ENCODE results near the gene KCP. TPM values are rescaled to one million over a fixed set of nuclear protein-coding genes. Genes with fewer than 3 reads are reported as not detected.

Gene KCP
- total RNA-seq, 1 donor from 2014 or later: 1.8 TPM

DNA sequence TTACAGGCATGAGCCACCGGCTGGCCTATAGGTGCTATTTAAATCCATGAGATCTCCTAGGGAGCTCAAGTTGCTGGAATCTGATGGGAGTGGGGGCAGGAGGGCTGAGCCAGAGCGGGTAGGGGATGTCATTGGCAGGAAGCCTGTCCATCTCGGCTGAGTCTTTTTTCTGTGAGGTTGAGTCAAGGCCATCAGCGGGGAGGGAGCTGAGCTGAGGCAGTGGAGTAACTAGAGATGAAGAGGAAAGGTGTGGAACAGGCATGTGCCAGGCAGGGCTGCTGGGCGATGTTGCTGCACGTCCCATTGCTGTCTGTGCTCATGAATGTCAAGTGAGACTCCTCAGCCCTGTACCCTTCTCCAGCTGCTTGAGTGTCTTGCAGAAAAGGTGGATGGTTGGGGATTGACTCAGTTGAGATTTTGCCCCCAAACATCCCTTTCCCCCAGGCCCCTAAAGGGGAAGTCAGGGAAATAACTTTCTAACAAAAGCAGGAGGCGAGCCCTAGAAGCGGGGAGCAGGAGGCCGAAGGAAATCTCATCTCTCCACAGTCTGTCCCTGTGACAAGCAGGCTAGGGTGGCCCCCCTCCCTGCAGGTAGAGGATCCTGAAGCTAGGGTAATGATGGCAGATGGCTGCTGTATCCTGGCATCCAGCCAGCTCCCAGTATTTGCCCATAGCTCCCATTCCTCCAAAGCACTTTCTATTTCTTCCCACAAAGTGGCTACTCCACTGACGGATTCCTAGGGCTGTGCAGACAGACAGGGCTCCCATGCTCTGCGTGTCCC lies 42.5 kb downstream of the KCP start:
- DNase-seq (ENCODE audit: low spot score): no peak
- intact Hi-C loops (cut with DNase I): loop anchor here (10.0 kb wide), 1 partner anchor 123 kb away; no protein-coding TSS in a partner anchor
- no peak for ATAC-seq

DNA sequence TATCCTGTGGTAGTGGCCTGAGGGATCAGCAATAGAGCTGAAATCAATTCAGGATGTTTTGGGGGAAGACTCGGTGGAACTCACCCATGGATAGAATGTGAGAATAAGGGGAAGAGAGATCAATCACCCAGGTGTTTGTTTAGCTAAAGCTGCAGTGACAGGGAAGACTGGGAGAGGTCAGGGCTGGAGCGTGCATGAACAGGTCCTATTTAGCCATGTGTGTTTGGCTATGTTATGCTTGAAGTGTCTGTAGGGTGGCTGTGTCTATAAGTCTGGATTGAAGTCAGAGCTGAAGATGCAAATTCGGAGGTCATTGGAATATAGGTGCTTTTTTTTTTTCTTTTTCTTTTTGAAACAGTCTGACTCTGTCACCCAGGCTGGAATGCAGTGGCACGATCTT lies 43.3 kb downstream of the KCP start:
- DNase-seq (ENCODE audit: low spot score): no peak
- intact Hi-C loops (cut with DNase I): loop anchor here (10.0 kb wide), 1 partner anchor 122 kb away; no protein-coding TSS in a partner anchor
- no peak for ATAC-seq

DNA sequence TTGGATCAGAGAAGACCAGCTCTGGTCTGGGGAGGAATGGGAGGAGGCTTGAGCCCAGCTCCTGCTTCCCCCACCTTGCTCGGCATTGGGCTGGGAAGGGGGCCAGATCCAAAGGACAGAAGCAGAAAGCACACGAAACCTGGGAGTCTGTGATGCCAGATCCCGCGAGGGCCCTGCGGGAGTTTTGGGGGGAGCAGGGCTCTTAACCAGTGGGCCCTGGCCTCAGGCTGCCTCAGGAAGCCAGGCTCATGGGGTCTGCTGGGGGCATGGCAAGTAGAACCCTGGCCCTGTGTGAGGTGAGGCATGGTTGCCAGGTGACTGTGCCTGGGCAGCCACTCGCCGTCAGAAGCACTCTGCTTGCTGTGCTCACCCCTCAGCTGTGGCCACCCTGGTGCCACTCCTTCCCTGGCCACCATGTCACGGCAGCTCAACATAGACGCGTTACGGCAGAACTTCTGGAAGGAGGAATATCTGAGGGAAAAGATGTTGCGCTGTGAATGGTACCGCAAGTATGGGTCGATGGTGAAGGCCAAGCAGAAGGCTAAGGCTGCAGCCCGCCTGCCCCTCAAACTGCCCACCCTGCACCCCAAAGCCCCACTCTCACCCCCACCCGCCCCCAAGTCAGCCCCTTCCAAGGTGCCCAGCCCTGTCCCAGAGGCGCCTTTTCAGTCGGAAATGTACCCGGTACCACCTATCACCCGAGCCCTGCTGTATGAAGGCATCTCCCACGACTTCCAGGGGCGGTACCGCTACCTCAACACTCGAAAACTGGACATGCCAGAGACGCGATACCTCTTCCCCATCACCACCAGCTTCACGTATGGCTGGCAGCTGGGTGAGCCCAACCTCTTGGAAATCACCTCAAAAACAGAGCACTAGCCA lies 44.3 kb downstream of the KCP start:
- intact Hi-C loops (cut with DNase I): loop anchor here (10.0 kb wide), 1 partner anchor 121 kb away; no protein-coding TSS in a partner anchor
- no peak for DNase-seq (ENCODE audit: low spot score)
- ATAC-seq: no peak

DNA sequence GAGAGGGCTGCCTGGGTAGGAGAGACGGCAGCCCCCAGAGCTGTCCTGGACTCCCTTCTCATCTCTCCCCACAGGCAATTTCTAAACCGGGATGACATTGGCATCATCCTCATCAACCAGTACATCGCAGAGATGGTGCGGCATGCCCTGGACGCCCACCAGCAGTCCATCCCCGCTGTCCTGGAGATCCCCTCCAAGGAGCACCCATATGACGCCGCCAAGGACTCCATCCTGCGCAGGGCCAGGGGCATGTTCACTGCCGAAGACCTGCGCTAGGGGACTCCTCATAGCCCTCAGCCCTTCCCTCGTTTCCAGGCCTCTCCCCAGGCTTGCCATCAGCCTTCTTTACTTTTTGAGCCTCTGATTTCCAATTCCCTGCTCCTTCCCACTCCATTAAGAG lies 45.2 kb downstream of the KCP start:
- intact Hi-C loops (cut with DNase I): loop anchor here (10.0 kb wide), 1 partner anchor 121 kb away; no protein-coding TSS in a partner anchor
- DNase-seq (ENCODE audit: low spot score) (no peak), ATAC-seq (no peak)

DNA sequence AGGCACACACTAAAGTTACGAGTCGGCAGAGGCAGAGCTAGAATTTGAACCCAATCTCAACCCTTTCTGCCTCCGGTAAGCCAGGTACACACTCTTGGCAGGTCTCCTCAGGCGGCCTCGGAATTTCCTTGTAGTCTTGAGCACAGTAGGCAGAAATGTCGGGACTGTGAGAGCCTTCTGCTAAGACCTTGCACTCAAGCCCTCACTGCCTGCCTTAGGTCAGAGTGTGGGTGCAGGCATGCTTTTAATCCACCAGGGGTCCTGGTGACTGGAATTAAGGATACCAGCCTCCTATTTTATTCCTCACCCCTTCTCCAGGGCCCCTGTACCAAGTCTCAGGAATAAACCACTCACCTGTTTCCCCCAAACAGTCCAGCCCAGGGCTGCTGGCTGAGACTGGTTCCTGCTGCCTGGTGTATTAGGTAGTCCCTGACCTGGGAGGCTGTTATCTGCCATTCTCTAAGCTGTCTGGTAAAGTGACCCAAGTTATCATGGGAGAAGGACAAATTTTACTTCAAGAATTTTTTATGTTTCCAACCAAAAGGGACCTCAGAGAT lies 47.0 kb downstream of the KCP start:
- intact Hi-C loops (cut with DNase I): loop anchor here (10.0 kb wide), 1 partner anchor 119 kb away; no protein-coding TSS in a partner anchor
- no peak for DNase-seq (ENCODE audit: low spot score)
- peak; percentile 4 for ATAC-seq

DNA sequence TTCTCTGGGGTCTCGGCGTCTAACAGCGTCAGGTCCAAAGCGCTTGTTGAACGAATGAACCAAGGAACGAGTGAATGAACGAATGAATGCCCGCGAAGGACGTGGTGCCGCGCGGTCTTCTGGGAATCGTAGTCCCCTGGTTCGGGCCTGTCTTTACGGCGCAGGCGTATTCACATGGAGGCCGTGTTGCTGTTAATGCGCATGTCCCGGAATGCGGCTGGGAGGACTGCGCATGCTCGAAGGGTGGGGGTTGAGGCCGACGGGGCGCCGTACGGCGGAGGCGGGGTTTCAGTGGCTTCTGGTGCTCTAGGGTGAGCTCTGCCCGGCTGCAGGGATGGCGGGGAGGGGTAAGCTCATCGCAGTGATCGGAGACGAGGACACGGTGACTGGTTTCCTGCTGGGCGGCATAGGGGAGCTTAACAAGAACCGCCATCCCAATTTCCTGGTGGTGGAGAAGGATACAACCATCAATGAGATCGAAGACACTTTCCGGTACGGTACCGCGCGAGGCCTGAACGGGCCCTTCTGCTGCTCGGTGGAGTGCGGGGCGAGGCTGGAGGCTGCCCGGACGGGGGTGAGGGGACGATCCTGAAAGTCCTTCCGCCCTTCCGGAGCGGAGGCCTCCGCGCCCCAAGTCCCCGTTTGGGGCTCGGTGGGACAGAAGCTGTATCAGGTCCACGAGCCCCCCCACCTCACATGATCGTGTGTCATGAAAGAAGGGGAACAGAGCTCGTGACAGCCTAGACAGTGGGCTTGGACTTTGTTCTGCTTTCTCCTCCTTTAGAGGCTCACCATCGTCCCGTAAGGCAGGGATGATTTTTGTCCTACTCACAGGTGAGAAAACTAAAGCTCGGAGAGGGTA lies 47.7 kb downstream of the KCP start, which contains the start of gene ATP6V1F:
ATP6V1F (plus strand) TSS at position 286 of the 862 bp plus-strand sequence; CDS start at position 335, 49 bp downstream.
- DNase-seq (ENCODE audit: low spot score) (peak; percentile 99), ATAC-seq (peak; percentile 98)
- intact Hi-C loops (cut with DNase I): loop anchor here (10.0 kb wide), 1 partner anchor 118 kb away; no protein-coding TSS in a partner anchor

DNA sequence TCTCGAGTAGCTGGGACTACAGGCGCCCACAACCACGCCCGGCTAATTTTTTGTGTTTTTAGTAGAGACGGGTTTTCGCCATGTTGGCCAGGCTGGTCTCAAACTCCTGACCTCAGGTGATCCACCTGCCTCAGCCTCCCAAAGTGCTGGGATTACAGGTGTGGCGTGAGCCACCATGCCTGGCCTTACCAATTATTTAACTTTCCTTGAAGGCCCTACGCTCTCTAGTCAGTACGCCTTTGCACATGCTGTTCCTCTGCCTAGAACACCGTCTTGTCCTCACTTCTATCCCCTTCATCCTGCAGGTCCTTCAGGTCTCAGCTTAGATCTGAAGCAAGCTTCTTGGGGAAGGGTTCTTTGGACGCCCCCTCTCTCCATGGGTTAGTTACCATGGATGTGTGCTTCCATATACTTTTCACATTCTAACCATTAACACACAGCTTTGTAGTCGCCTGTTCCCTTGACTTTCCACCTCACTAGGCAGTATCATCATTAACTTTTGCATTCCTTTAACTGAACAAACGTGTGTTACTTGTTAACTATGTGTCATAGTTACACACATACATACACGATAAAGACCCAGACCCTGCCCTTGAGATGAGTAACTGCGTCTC lies 48.4 kb downstream of the KCP start:
- intact Hi-C loops (cut with DNase I): loop anchor here (10.0 kb wide), 1 partner anchor 117 kb away; no protein-coding TSS in a partner anchor
- no peak for ATAC-seq
- DNase-seq (ENCODE audit: low spot score): no peak

DNA sequence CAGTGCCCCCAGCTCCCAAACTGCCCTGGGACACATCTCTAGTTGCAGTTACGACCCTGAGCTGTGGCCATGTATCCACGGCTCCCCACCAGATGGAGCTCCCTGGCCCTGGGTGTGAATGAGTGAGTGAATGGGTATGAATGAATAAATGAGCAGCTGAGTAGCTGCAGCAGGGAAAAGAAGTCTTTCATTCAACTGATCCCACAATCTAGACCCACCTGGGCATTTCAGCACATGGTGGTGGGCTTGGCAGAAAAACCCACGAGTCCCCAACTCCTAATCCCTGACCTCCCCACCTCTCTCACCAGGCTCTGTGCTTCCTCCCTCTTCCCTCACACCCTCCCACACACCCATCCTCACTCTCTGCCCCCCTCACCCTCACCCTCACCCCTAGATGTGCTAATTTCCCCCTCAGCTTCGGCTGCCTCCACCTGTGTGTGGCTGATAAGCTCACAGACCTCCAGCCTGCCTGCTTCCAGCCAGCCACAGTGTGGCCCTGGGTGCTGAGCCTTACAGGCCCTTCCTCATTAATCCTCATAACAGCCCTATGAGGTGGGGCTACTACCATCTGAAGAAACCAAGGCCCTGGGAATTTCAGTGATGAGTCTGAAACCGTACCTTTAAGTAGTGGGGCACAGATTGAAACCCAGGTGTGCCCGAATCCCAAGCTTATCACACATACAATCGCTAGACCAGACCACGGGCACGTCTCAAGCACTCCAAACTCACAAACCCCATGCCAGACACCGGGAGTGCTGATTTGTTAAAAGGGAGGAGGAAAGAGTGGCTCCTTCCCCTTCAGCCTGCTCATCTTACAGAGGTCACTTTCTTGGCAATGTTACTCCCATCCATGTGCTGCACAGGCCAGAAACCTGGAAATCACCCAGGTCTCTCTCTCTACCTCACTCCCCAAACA lies 50.1 kb downstream of the KCP start:
- ATAC-seq (no peak), DNase-seq (ENCODE audit: low spot score) (no peak)
- intact Hi-C loops (cut with DNase I): loop anchor here (10.0 kb wide), 1 partner anchor 116 kb away; no protein-coding TSS in a partner anchor

DNA sequence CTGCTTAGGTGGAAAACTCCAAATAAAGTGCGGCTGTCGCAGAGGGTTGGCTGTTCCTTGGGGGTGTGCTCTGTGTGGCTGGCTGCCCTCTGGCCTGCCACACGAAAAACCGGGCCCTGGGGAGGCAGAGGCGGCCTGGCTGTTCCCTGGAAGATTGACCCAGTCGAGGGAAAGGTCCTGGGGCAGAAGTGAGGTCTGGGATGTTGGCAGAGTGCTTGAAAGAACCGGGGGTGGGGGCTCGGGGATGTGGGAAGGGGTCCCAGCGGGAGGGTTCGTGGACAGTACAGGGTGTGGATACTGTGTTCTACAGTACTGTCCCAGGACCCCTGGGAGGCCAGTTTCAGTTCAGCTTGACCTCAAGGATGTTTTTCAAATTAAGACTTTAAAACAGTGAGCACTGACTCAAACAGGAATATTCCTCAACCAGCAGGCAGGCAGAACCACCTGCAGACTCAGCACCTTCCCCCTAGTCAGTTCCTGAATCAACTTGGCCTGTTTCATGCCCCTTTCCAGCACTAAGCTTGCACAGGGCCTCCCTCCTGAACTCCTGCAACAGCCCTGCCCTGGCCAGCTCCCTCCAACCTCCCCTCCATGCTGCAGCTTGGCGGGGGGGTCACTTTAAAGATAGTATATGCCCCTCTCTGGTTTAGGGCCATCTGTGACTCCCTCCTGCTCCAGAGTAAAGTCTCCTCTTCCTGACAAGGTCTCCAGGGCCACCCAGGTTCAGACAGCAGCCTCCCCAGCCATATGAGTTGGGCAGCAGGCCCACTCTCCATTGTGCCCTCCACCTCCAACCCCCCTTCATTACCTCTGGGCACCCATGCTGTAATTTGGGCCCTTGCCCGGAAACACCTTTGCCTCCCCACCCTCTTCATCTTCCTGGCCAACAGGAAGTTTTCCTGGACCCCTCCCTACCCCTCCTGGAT lies 51.0 kb downstream of the KCP start:
- no peak for DNase-seq (ENCODE audit: low spot score)
- ATAC-seq: no peak
- intact Hi-C loops (cut with DNase I): loop anchor here (10.0 kb wide), 1 partner anchor 115 kb away; no protein-coding TSS in a partner anchor

DNA sequence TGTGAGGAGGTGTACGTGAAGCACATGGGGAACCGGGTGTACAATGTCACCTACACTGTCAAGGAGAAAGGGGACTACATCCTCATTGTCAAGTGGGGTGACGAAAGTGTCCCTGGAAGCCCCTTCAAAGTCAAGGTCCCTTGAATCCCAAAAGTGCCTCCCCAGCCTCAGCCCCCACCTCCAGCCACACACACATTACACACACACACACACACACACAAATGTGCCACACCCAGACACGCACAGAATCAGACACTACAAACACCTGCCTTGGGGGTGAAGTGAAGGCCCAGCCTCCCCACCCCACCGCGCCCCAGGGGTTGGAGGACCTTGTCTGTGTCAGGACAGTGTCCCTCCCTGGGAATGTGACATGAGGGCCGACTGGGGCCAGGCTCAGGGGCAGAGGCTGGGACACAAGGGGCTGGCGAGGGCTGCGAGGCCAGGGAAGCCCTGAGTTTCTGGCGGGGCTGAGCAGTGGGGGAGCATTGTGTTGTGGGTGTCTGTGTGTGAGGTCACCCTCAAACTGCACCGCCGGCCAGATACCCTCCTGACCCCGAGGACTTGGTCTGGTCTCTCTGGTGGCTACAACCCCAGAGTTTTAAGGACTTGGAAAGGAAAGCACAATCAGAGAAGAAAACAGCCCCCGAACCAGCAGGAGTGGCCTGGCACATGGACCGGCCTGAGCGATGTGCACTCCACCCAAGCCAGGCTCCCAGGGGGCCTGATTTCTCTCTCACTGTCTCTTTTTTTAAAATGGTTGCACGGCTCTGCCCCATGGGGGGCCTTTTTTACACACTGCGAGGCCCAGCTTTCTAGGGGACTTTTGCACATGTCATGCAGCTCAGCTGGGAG lies 51.9 kb downstream of the KCP start:
- intact Hi-C loops (cut with DNase I): no loop called here

DNA sequence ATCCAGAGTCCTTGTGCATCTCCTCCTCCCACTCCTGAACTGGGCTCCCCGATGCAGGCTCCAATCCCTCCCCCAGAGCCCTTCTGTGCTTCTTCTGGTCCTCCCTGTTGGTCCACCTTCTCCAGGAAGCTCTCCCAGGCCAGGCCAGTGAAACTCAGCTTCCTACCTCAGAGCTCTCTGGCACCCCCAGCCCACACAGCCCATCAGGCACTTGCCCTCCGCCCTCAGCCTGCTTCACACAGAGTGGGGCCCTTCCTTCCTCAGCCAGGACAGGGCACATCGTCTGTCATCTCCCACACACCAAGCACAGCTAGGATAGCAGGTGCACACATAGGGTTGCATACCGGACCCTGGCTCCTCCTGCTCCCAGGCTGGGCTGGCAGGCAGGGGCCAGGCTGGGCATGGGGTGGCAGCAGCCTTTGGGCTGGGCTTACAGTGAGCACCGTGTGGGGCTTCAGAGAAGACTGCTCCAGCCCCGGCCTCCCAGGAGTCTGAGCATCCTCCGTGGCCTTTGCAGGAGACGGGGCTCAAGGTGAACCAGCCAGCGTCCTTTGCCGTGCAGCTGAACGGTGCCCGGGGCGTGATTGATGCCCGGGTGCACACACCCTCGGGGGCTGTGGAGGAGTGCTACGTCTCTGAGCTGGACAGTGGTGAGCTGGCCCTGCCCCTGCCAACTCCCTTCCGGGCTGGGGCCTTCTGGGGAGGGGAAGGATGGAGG lies 54.3 kb downstream of the KCP start:
- DNase-seq (ENCODE audit: low spot score) (no peak), ATAC-seq (no peak)
- intact Hi-C loops (cut with DNase I): no loop called here

More for the DNA sequence above, 51.9 kb downstream of the KCP start:
- ATAC-seq: peak; percentile 11
- DNase-seq (ENCODE audit: low spot score): no peak

DNA sequence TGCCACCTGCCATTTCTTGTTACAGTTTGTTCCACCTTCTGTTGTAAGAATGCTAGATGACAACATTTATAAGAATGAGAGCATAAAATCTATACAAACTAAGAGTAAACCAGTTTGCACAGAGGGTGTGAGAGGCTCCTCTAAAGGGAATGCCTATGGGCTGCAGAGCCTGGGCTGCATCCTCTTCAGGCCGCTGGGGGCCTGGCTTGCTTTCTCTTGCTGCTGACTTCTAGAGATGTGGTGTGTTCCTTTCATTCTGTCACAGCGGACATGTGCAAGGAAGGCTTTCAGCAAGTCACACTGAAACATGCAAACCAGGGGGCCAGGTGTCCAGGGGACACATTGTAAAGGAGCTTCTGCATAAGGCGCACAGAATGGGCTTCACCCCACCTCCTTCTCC lies 55.0 kb downstream of the KCP start:
- no peak for DNase-seq (ENCODE audit: low spot score)
- ATAC-seq: no peak
- intact Hi-C loops (cut with DNase I): no loop called here

DNA sequence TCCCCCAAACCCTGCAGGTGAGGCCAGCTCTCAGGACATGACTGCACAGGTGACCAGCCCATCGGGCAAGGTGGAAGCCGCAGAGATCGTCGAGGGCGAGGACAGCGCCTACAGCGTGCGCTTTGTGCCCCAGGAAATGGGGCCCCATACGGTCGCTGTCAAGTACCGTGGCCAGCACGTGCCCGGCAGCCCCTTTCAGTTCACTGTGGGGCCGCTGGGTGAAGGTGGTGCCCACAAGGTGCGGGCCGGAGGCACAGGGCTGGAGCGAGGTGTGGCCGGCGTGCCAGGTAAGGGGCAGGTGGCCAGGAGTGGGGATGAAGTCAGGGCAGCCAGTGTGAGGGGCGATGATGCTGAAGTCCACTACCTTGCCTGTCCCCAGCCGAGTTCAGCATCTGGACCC lies 56.1 kb downstream of the KCP start:
- DNase-seq (ENCODE audit: low spot score) (no peak), ATAC-seq (no peak)
- intact Hi-C loops (cut with DNase I): no loop called here

DNA sequence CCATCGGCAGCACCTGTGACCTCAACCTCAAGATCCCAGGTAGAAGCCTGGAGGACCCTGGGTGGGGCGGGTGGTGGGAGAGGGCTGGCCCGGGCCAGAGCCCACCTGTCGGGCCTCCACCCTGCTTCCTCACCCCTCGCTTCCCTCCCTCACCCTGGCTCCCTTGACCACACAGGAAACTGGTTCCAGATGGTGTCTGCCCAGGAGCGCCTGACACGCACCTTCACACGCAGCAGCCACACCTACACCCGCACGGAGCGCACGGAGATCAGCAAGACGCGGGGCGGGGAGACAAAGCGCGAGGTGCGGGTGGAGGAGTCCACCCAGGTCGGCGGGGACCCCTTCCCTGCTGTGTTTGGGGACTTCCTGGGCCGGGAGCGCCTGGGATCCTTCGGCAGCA lies 56.7 kb downstream of the KCP start:
- DNase-seq (ENCODE audit: low spot score) (no peak), ATAC-seq (no peak)
- intact Hi-C loops (cut with DNase I): no loop called here

Measured in sciatic nerve (tissue), 2 donors.